Tibial nerve (tissue), 4 donors: Measurements from ENCODE around the gene SHC2.

Experiments
- EP300 ChIP-seq, 2 donors: sonication (generic); formaldehyde crosslinking; IDR thresholded peaks; one replicate each; pipeline ENCODE4 v1.6.1; 2017; ENCODE audit warnings: antibody characterized with exemption in 2 of 2, mild to moderate bottlenecking in 1 of 2
- POLR2A ChIP-seq, 2 donors: fragments of 450-650 bp; IDR thresholded peaks; one replicate each; pipeline ENCODE4 v1.6.1; 2017; ENCODE audit warnings: antibody characterized with exemption in 2 of 2, mild to moderate bottlenecking in 2 of 2, moderate library complexity in 2 of 2
- TF ChIP-seq, protein P1 (sequence below), 5 experiments: fragments of 200-600 bp in 3 of 5; fragments of 450-650 bp in 2 of 5; sonication (generic) in 3 of 5; IDR thresholded peaks; one replicate each; pipeline ENCODE4 v1.5.1; 2016 to 2019; ENCODE audit warnings: antibody characterized with exemption in 5 of 5, mild to moderate bottlenecking in 3 of 5, moderate library complexity in 2 of 5

DNA sequence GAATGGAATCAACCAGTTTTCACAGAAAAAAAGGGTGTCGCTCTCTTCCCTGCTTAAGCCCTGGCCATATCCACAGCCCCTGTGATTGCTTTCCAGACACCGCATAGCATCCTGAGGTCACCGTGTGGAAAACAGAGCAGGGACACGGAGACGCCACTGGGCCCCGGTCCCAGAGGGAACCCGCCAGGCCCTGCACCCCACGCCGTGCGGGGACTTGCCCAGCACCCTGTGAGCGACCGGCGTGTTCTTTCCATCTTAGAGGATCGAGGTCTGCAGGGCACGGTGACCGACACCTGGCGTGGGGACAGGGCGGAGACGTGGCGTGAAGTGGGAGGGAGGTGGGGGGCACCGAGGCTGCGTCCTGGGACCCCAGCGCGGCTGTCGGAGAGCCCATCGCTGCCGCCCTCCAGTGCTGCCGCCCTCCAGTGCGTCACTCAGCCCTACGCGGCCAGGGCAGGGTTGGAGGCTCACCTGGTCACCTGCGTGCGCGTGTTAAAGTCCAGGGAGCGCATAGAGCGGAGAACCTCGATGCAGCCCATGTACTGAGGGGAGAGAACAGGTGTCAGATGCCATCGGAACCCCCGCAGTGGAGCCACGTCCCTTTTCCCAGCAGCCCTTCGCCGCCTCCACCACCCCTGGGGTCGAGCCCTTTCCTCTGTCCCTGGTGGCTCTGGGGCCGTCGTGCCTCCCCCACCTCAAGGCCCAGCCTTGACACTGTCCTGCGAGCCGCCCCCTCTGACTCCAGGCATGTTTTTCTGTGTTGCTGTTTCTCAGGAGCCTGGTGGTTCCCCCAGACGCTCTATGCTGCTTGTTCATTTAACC is 20.2 kb downstream of the SHC2 start:
- TF ChIP-seq POLR2A (IDR thresholded peaks at IDR 0.05) (no peak), EP300 (IDR thresholded peaks at IDR 0.05) (no peak)
- TF ChIP-seq, protein P1, sequence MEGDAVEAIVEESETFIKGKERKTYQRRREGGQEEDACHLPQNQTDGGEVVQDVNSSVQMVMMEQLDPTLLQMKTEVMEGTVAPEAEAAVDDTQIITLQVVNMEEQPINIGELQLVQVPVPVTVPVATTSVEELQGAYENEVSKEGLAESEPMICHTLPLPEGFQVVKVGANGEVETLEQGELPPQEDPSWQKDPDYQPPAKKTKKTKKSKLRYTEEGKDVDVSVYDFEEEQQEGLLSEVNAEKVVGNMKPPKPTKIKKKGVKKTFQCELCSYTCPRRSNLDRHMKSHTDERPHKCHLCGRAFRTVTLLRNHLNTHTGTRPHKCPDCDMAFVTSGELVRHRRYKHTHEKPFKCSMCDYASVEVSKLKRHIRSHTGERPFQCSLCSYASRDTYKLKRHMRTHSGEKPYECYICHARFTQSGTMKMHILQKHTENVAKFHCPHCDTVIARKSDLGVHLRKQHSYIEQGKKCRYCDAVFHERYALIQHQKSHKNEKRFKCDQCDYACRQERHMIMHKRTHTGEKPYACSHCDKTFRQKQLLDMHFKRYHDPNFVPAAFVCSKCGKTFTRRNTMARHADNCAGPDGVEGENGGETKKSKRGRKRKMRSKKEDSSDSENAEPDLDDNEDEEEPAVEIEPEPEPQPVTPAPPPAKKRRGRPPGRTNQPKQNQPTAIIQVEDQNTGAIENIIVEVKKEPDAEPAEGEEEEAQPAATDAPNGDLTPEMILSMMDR (IDR thresholded peaks at IDR 0.05): no peak
